Activated T-cell treated with anti-CD3 and anti-CD28 coated beads, Interleukin-2, amount 50 U/mL, for 1 hour (primary cell): Measurements from ENCODE around the gene UTP4.
A peak's percentile ranks its signal among the peaks of the same experiment; 100 is the strongest.
"Not testable (repeated sequence)": the region's sequence is repeated elsewhere in the genome, so short reads cannot be mapped to it uniquely, and the experiment has no call there.

ENCODE experiments used
- DNase-seq: peaks from one replicate; pipeline ENCODE4 v3.0.0-alpha.2; 2020

The UTP4 gene

DNA sequence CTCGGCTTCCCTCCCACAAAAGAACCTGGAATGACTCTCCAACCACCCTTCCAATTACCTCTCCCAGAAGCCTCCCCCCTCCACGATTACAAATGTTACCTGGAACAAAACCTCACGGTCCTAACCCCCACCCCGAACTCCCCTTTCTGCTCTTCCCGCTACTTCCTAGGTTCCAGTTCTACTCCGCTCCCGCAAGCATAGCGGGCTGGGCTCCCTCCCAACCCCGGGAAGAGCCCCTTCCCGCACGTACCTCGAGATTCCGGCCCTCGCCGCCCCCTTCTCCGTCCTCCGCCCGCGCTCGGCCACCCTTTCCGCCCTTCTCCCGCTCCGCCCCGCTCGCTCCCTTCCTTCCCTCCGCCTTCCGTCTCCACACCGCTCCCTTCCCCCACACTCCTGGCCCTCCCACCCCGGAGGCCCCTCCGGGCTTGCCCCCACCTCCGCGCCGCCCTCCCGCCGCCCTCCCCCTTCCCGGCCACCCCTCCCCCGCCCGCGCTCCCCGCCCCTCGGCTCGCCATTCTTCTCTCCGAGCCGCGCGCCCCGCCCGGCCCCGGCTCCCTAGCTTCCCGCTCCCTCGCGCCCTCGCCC lies 518 bp upstream of the UTP4 start:
- no peak for DNase-seq

GRCh38 chr16:69133373-69133954 lies 1.0 kb downstream of the UTP4 start:
- DNase-seq: no peak

- no peak for DNase-seq
Measured at GRCh38 chr16:69138608-69139007, 6.2 kb downstream of the UTP4 start.

- DNase-seq: not testable (repeated sequence)
Measured at GRCh38 chr16:69139464-69139863, 7.0 kb downstream of the UTP4 start.

DNA sequence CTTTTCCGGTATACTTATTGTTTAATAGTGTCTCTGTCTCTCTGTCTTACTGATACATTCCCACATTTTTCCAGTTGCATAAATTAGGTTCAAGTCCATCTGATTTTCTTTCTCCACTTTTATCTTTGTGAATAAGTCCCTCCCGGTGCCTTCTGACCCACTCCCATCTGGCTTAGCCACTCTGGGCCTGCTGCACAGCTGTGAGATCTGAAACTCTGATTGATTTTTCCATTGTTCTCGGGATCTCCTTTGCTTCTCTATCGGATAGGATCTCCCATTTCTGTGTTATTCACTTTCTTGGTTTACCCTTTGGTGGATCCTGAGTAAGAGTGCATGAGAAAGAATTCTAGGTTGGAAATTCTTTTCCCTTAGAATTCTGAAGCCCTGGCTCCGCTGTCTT lies 8.6 kb downstream of the UTP4 start:
- DNase-seq: no peak

GRCh38 chr16:69141936-69142335 lies 9.5 kb downstream of the UTP4 start:
- DNase-seq: no peak

- no peak for DNase-seq
Measured at GRCh38 chr16:69143116-69143515, 10.7 kb downstream of the UTP4 start.

- no peak for DNase-seq
Measured at GRCh38 chr16:69145658-69146057, 13.2 kb downstream of the UTP4 start.

GRCh38 chr16:69149621-69150020 lies 17.2 kb downstream of the UTP4 start:
- not testable (repeated sequence) for DNase-seq

DNA sequence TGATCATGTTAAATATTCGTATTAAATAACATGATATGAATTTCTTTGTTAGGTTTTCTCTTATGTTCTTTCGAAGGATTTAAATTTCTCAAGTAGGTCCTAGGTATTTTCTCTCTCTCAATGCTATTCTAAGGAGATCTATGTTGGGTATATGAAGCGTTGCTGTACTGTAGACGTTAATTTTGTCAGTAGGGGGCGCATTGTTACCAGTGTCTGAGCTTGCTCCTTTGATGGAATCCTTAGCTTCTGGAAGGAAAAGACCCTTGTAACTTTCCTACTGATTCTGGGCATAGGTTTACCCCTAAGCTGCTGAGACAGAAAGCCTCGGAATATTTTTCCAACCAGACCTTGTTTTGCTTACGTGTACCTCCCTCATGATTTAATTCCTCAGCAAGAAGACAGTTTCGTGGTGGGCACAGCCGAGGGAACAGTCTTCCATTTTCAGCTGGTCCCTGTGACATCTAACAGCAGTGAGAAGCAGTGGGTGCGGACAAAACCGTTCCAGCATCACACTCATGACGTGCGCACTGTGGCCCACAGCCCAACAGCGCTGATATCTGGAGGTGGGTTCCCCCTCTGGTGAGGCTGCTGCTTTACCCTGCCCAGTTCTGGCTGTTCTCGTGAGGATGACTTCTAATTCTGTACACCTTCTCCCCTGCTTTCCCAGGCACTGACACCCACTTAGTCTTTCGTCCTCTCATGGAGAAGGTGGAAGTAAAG lies 17.9 kb downstream of the UTP4 start:
- DNase-seq: no peak

GRCh38 chr16:69157196-69157595 lies 24.7 kb downstream of the UTP4 start:
- DNase-seq: no peak

DNA sequence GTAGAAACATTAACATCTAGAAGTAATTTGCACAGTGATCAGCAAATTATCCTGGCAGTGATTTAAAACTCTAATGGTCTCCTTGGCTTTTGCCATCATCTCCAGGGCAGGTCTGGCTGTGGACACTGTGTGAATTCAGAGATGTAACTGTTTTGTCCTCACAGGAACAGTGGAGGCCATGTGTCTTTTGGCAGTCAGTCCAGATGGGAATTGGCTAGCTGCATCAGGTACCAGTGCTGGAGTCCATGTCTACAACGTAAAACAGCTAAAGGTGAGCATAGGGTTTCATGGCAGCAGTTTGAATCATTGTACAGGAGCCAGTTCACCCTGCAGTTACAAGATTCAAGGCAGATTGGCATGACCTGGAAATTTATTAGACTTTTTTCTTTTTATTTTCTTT lies 27.7 kb downstream of the UTP4 start:
- DNase-seq: no peak

DNA sequence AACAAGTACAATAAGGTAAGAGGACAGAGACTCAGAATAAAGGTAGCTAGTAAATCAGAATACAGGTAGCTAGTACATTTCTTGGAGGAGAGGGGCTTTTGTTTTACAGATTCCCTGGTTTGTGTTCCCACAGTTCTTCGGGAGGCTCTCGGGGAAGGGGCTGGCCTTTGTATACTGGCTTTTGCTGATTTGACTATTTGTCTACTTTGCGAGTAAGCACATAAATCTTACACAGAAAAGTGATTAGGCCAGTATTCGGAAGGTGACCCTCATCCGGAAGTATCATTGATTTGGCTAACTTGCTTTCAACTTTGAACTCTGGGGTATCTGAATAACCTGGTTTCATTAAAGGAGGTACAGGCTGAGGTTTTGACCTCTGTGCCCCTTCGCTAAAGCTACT lies 33.1 kb downstream of the UTP4 start:
- no peak for DNase-seq

DNA sequence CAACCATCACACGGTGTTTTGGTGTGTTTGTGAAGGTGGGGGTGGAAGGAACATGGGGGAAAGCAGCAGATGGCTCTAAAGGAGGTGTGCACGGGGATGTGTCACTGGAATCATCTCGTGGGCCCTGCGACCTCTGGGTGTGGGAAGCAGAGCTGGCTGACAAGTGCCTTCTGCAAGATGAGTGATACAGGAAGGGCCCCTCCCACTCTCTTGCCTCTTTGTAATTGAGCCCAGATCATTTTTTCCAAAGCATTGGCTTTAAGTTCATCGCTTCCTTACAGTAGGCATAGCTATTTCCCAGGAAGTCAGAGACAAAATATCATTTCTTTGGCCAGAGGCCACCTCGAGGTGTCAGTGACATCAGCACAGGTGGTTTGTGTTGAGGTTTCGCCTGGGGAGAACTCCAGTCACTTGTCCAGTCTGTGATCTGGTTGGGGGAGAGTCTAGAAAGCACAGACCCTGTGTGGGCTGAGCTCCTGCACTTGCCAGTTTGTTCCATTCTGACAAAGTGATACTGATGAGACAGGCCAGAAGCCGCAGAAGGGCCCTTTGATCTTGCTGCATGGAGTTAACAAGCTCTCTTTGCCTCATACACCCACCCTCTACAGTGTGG lies 33.9 kb downstream of the UTP4 start:
- DNase-seq: peak; percentile 49

GRCh38 chr16:69166946-69167930 lies 34.8 kb downstream of the UTP4 start:
- no peak for DNase-seq

DNA sequence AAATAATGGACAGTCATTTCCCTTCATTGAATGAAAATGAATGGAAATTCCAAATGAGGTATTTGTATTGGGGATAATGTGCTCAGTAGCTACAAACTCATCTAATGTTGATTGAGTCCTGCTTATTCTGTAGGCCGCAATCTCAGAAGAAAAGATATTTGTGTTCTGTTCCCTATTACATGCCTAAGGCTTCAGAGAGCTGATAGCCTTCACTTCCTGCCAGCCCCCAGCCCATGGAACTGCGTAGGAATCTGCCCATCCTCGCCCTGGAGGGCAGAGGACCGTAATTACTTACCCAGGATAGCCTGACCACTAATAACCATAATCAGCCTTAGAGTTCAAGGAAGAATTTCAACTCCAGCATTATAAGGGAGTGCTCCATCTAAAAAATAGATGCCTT lies 36.6 kb downstream of the UTP4 start:
- DNase-seq: no peak

- no peak for DNase-seq
Measured at GRCh38 chr16:69169607-69170352, 37.3 kb downstream of the UTP4 start.

GRCh38 chr16:69171325-69172084 lies 39.1 kb downstream of the UTP4 start:
- DNase-seq: no peak

GRCh38 chr16:69176033-69176800 lies 43.8 kb downstream of the UTP4 start:
- DNase-seq: no peak

DNA sequence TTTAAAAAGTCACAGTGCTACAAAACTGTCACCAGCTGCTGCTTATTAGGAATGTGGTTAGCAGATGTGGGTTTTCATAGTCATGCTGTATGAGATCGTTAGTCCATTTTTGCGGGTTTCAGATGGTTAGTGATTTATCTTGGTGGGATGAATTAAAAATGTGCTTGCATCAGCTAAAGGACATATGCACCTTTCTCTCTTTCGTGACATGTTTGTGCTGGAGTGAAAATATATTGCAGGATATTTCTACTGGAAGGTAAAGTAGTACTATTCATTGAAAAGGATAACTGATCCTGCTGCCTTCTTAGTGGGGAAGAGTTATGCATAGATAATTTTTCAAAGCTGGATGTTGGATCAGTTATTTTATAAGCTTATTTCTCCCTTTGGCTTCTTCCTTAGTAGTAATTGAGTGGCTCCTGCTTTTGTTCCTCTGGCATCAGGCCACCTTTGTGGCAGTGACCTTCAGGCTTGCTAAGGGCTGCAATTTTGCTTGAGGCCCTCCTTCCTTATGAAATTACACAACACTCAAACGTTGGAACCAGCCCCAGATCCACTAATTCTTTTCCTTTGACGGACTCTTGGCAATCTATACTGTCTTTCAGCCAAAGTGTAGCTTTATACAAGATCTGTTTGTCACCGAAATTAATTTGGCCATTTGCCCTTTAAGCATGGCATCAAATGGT lies 47.0 kb downstream of the UTP4 start:
- DNase-seq: no peak
